Measurements from ENCODE around the gene IPO4. TPM values are rescaled to one million over a fixed set of nuclear protein-coding genes. Genes with fewer than 3 reads are reported as not detected.

IPO4 gene
- total and polyA plus RNA-seq, 9 of the 15 experiments (the other 6 are each of a cell fraction or from before 2014, with no cell fraction given): 7.3 to 122 (median 31.8) TPM

DNA sequence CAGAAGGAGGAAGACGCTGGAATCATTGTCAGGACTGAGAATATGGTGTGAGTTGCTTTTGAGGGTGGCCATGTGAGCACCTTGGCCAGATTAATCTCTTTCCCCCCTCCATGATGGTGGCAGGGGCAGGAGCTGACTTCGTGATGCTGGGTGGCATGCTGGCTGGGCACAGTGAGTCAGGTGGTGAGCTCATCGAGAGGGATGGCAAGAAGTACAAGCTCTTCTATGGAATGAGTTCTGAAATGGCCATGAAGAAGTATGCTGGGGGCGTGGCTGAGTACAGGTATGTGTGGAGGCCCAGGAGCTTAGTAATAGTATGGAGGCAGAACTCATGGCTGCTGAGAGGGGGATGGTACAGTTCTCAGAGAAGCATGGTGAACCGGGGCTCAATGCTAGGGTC, 49.5 kb upstream of the IPO4 start:
- CTCF ChIA-PET (ENCODE audit: low intra/inter-chr PET ratio): no interaction called here
- no peaks in the 10 kb centered on the region for H3K9me1 ChIP-seq (ENCODE audit: control insufficient read depth, insufficient read depth, low read length)
- H3K9me3 ChIP-seq (replicated peaks; ENCODE audit: control insufficient read depth, insufficient read depth, low read depth, low read length): no peaks in the 10 kb centered on the region
- no peaks in the 10 kb centered on the region; the same call in 1 of the 2 replicates for H4K20me1 ChIP-seq (replicated peaks; ENCODE audit: control insufficient read depth, insufficient read depth, low read length)
- H3K4me1 ChIP-seq (replicated peaks in 1 of 2; ENCODE audit: control insufficient read depth in 2 of 2, insufficient read depth in 2 of 2, low read length in 2 of 2): peaks cover 15 to 20% of the 10 kb centered on the region in 2 experiments
- DNase-seq (ENCODE audit: extremely low read depth in 1 of 4, low spot score in 3 of 4) (no peak), ATAC-seq (no peak), FAIRE-seq (no peak)
- BruUV-seq (replicated peaks): no TSS peak
- TF ChIP-seq ZNF121 (CRISPR knock-in tag; conservative IDR thresholded peaks at IDR 0.05) (no peak), ZFPM2 (CRISPR knock-in tag; IDR thresholded peaks at IDR 0.05) (no peak), FOXK2 (conservative IDR thresholded peaks at IDR 0.05 in 1 of 2, IDR thresholded peaks at IDR 0.05 in 1 of 2; ENCODE audit: low read depth in 2 of 2) (no peak), MEIS2 (IDR thresholded peaks at IDR 0.05; ENCODE audit: partially characterized antibody) (no peak)
- H3K36me3 ChIP-seq (ENCODE audit: control insufficient read depth, insufficient read depth, low read length): peaks cover 66% of the 10 kb centered on the region
- H3K9ac ChIP-seq (ENCODE audit: insufficient read depth in 1 of 2, low read depth in 2 of 2, low read length in 2 of 2): no peak overlapping the region
- POLR2A ChIA-PET: interaction anchor here (0.6 to 1.3 kb wide), 2 partner anchors 24 to 49 kb away, joined by 3 read pairs; no protein-coding TSS in a partner anchor
- H3K4me3 ChIP-seq: no peak overlapping the region
- no peak overlapping the region for H2AFZ ChIP-seq (ENCODE audit: low read depth, low read length)
- H3K27ac ChIP-seq (ENCODE audit: extremely low read depth, low read depth, low read length): no peak overlapping the region
- 90% methylated on average over 4 of the region's 5 CpGs for WGBS (ENCODE audit: insufficient coverage, low coverage, missing lambda C conversion rate)
- in situ Hi-C loops (cut with MboI) (no loop called here), intact Hi-C loops (cut with micrococcal nuclease) (no loop called here)
- H3K27me3 ChIP-seq (ENCODE audit: control insufficient read depth in 2 of 2, insufficient read depth in 2 of 2, low read length in 2 of 2): no peaks in the 10 kb centered on the region
- H3K4me2 ChIP-seq (ENCODE audit: insufficient read depth, low read length): no peak overlapping the region
- H3K79me2 ChIP-seq (ENCODE audit: control insufficient read depth, insufficient read depth, low read length): peaks cover 20% of the 10 kb centered on the region

DNA sequence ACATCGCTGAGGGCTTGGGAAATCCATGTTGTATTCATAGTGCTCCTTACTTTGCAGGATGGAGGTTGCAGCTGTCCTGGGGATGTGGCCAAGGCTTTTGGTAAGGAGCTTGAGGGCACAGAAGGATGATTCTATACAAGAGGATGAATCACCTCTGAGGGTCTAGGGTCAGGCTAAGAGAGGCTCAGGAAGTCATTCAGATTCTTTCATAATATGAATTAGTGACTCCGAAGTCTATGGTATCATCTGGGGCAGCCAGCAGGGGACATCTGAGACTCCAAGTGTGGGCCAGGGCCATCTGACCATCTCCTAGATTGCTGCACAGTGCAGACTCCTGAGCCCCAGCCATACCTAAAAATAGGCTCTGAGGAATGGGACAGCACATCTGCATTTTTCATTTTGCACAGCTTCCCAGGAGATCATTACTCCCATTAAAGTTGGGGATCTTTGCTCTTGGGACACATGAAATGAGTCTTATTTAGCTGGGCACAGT, 48.9 kb upstream of the IPO4 start:
- Histone ChIP-seq H3K27ac (ENCODE audit: extremely low read depth, low read depth, low read length) (no peak overlapping the region), H3K9me1 (ENCODE audit: control insufficient read depth, insufficient read depth, low read length) (no peaks in the 10 kb centered on the region), H3K4me2 (ENCODE audit: insufficient read depth, low read length) (no peak overlapping the region), H3K36me3 (ENCODE audit: control insufficient read depth, insufficient read depth, low read length) (peaks cover 66% of the 10 kb centered on the region), H3K4me1 (replicated peaks in 1 of 2; ENCODE audit: control insufficient read depth in 2 of 2, insufficient read depth in 2 of 2, low read length in 2 of 2) (peaks cover 12 to 19% of the 10 kb centered on the region in 2 experiments), H3K9me3 (replicated peaks; ENCODE audit: control insufficient read depth, insufficient read depth, low read depth, low read length) (no peaks in the 10 kb centered on the region), H3K9ac (ENCODE audit: insufficient read depth in 1 of 2, low read depth in 2 of 2, low read length in 2 of 2) (no peak overlapping the region), H3K79me2 (ENCODE audit: control insufficient read depth, insufficient read depth, low read length) (peaks cover 24% of the 10 kb centered on the region), H3K27me3 (ENCODE audit: control insufficient read depth in 2 of 2, insufficient read depth in 2 of 2, low read length in 2 of 2) (no peaks in the 10 kb centered on the region), H4K20me1 (replicated peaks; ENCODE audit: control insufficient read depth, insufficient read depth, low read length) (no peaks in the 10 kb centered on the region; the same call in 1 of the 2 replicates), H2AFZ (ENCODE audit: low read depth, low read length) (no peak overlapping the region), H3K4me3 (no peak overlapping the region)
- BruUV-seq (replicated peaks): no TSS peak
- in situ Hi-C loops (cut with MboI): no loop called here
- ChIA-PET POLR2A (no interaction called here), CTCF (ENCODE audit: low intra/inter-chr PET ratio) (no interaction called here)
- ATAC-seq (no peak), DNase-seq (ENCODE audit: extremely low read depth in 1 of 4, low spot score in 3 of 4) (no peak), FAIRE-seq (no peak)
- 95% methylated on average over 2 of the region's 2 CpGs for WGBS (ENCODE audit: insufficient coverage, low coverage, missing lambda C conversion rate)
- intact Hi-C loops (cut with micrococcal nuclease): no loop called here
- TF ChIP-seq, protein P1, sequence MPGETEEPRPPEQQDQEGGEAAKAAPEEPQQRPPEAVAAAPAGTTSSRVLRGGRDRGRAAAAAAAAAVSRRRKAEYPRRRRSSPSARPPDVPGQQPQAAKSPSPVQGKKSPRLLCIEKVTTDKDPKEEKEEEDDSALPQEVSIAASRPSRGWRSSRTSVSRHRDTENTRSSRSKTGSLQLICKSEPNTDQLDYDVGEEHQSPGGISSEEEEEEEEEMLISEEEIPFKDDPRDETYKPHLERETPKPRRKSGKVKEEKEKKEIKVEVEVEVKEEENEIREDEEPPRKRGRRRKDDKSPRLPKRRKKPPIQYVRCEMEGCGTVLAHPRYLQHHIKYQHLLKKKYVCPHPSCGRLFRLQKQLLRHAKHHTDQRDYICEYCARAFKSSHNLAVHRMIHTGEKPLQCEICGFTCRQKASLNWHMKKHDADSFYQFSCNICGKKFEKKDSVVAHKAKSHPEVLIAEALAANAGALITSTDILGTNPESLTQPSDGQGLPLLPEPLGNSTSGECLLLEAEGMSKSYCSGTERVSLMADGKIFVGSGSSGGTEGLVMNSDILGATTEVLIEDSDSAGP (CRISPR knock-in tag; IDR thresholded peaks at IDR 0.05): no peak
- TF ChIP-seq, protein P2, sequence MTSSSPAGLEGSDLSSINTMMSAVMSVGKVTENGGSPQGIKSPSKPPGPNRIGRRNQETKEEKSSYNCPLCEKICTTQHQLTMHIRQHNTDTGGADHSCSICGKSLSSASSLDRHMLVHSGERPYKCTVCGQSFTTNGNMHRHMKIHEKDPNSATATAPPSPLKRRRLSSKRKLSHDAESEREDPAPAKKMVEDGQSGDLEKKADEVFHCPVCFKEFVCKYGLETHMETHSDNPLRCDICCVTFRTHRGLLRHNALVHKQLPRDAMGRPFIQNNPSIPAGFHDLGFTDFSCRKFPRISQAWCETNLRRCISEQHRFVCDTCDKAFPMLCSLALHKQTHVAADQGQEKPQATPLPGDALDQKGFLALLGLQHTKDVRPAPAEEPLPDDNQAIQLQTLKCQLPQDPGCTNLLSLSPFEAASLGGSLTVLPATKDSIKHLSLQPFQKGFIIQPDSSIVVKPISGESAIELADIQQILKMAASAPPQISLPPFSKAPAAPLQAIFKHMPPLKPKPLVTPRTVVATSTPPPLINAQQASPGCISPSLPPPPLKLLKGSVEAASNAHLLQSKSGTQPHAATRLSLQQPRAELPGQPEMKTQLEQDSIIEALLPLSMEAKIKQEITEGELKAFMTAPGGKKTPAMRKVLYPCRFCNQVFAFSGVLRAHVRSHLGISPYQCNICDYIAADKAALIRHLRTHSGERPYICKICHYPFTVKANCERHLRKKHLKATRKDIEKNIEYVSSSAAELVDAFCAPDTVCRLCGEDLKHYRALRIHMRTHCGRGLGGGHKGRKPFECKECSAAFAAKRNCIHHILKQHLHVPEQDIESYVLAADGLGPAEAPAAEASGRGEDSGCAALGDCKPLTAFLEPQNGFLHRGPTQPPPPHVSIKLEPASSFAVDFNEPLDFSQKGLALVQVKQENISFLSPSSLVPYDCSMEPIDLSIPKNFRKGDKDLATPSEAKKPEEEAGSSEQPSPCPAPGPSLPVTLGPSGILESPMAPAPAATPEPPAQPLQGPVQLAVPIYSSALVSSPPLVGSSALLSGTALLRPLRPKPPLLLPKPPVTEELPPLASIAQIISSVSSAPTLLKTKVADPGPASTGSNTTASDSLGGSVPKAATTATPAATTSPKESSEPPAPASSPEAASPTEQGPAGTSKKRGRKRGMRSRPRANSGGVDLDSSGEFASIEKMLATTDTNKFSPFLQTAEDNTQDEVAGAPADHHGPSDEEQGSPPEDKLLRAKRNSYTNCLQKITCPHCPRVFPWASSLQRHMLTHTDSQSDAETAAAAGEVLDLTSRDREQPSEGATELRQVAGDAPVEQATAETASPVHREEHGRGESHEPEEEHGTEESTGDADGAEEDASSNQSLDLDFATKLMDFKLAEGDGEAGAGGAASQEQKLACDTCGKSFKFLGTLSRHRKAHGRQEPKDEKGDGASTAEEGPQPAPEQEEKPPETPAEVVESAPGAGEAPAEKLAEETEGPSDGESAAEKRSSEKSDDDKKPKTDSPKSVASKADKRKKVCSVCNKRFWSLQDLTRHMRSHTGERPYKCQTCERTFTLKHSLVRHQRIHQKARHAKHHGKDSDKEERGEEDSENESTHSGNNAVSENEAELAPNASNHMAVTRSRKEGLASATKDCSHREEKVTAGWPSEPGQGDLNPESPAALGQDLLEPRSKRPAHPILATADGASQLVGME (CRISPR knock-in tag; IDR thresholded peaks at IDR 0.05): no peak
